Neuronal stem cell (in vitro differentiated cells): ENCODE data around the gene SPCS2.

Experiments used
- DNase-seq: peaks from one replicate; pipeline ENCODE4 v3.0.0-alpha.2; 2013; ENCODE audit warnings: low spot score
- H2AFZ ChIP-seq: one replicate; pipeline ENCODE4 v1.6.1; 2013; ENCODE audit warnings: mild to moderate bottlenecking, low read length, inconsistent platforms
- H2AK5ac ChIP-seq: 2 replicates; pipeline ENCODE4 v1.6.1; 2013; ENCODE audit warnings: low read depth, mild to moderate bottlenecking, inconsistent platforms, low read length, moderate library complexity, mixed read lengths
- H2BK120ac ChIP-seq: 2 replicates; pipeline ENCODE4 v1.6.1; 2013; ENCODE audit warnings: low read depth, mild to moderate bottlenecking, inconsistent platforms, low read length, moderate library complexity, mixed read lengths
- H2BK12ac ChIP-seq: one replicate; pipeline ENCODE4 v1.6.1; 2013; ENCODE audit warnings: low read length, inconsistent platforms
- H2BK15ac ChIP-seq: 2 replicates; pipeline ENCODE4 v1.6.1; 2013; ENCODE audit warnings: mild to moderate bottlenecking, low read length, inconsistent platforms, mixed read lengths
- H2BK5ac ChIP-seq: one replicate; pipeline ENCODE4 v1.6.1; 2013; ENCODE audit warnings: inconsistent platforms, mild to moderate bottlenecking, low read length, moderate library complexity
- H3K14ac ChIP-seq: one replicate; pipeline ENCODE4 v1.6.1; 2013; ENCODE audit warnings: low read length, inconsistent platforms
- H3K18ac ChIP-seq: 2 replicates; pipeline ENCODE4 v1.6.1; 2013; ENCODE audit warnings: low read length, inconsistent platforms
- H3K23ac ChIP-seq: 2 replicates; pipeline ENCODE4 v1.6.1; 2013; ENCODE audit warnings: low read depth, mild to moderate bottlenecking, mixed read lengths, low read length, inconsistent platforms; ENCODE audit not compliant: poor library complexity
- H3K27ac ChIP-seq: replicated peaks from 3 replicates; pipeline ENCODE4 v1.5.1; 2013; ENCODE audit warnings: low read length, inconsistent platforms
- H3K27me3 ChIP-seq, 3 experiments: 2 replicates each; pipeline ENCODE4 v1.6.1; 2013; ENCODE audit warnings: low read length in 3 of 3, mild to moderate bottlenecking in 2 of 3, inconsistent platforms in 1 of 3, low read depth in 1 of 3, mixed read lengths in 1 of 3, moderate library complexity in 1 of 3; ENCODE audit not compliant: control insufficient read depth in 3 of 3, insufficient read depth in 3 of 3
- H3K36me3 ChIP-seq, 2 donors: replicated peaks in 1 of 2; 2 replicates each; pipeline ENCODE4 v1.6.1; 2013; ENCODE audit warnings: low read length in 2 of 2; ENCODE audit not compliant: control insufficient read depth in 2 of 2, insufficient read depth in 2 of 2
- H3K4ac ChIP-seq: 2 replicates; pipeline ENCODE4 v1.6.1; 2013; ENCODE audit warnings: inconsistent platforms, mild to moderate bottlenecking, low read length, moderate library complexity
- H3K4me1 ChIP-seq, 2 donors: 1 replicate in 1 of 2; 2 replicates in 1 of 2; pipeline ENCODE4 v1.6.1; 2013; ENCODE audit warnings: low read length in 2 of 2, low read depth in 1 of 2; ENCODE audit not compliant: control insufficient read depth in 2 of 2, insufficient read depth in 1 of 2
- H3K4me2 ChIP-seq: one replicate; pipeline ENCODE4 v1.6.1; 2013; ENCODE audit warnings: mild to moderate bottlenecking, low read length, inconsistent platforms; ENCODE audit not compliant: insufficient read depth, poor library complexity, severe bottlenecking
- H3K4me3 ChIP-seq, 2 donors: 2 replicates each; pipeline ENCODE4 v1.5.1; 2013; ENCODE audit warnings: low read length in 2 of 2, mild to moderate bottlenecking in 2 of 2, inconsistent platforms in 1 of 2, moderate library complexity in 1 of 2
- H3K79me1 ChIP-seq: one replicate; pipeline ENCODE4 v1.6.1; 2013; ENCODE audit warnings: low read depth, mild to moderate bottlenecking, inconsistent platforms, low read length, moderate library complexity
- H3K9ac ChIP-seq: one replicate; pipeline ENCODE4 v1.6.1; 2013; ENCODE audit warnings: mild to moderate bottlenecking, low read depth, low read length, inconsistent platforms; ENCODE audit not compliant: poor library complexity
- H3K9me3 ChIP-seq, 2 donors: replicated peaks in 1 of 2; 2 replicates each; pipeline versions ENCODE3 to v1.6.1; 2013; ENCODE audit warnings: low read length in 2 of 2, mild to moderate bottlenecking in 2 of 2, inconsistent platforms in 1 of 2, low read depth in 1 of 2, mixed read lengths in 1 of 2, moderate library complexity in 1 of 2; ENCODE audit not compliant: control insufficient read depth in 2 of 2, insufficient read depth in 1 of 2
- H4K8ac ChIP-seq: one replicate; pipeline ENCODE4 v1.6.1; 2013; ENCODE audit warnings: low read depth, mild to moderate bottlenecking, inconsistent platforms, low read length, moderate library complexity
- H4K91ac ChIP-seq: one replicate; pipeline ENCODE4 v1.6.1; 2013; ENCODE audit warnings: low read length, low read depth, mild to moderate bottlenecking, inconsistent platforms; ENCODE audit not compliant: poor library complexity
- WGBS, 2 donors: extraction: QIAGEN DNeasy Blood & Tissue Kit; methylation state at CpG; one replicate each; pipeline ENCODE4 v1.1.7; 2013; ENCODE audit warnings: missing lambda C conversion rate in 2 of 2, mixed read lengths in 1 of 2; ENCODE audit not compliant: insufficient read length in 2 of 2, insufficient replicate concordance in 1 of 2; ENCODE audit errors: extremely low coverage in 2 of 2; 5-methylcytosine and 5-hydroxymethylcytosine counted together

SPCS2 gene

GRCh38 chr11:75002516-75002915 is 53.5 kb downstream of the SPCS2 start:
- Histone ChIP-seq H3K4me1 (no peaks in the 10 kb centered on the region), H3K4ac (no peak overlapping the region), H3K27me3 (no peaks in the 10 kb centered on the region), H2AK5ac (no peak overlapping the region), H2AFZ (no peak overlapping the region), H2BK120ac (no peak overlapping the region), H4K91ac (no peak overlapping the region), H3K14ac (no peak overlapping the region), H4K8ac (no peak overlapping the region), H3K27ac (no peak overlapping the region), H3K23ac (no peak overlapping the region), H2BK15ac (no peak overlapping the region), H2BK5ac (no peak overlapping the region), H3K9me3 (no peaks in the 10 kb centered on the region), H3K4me2 (no peak overlapping the region), H3K9ac (no peak overlapping the region), H2BK12ac (no peak overlapping the region), H3K79me1 (no peaks in the 10 kb centered on the region), H3K18ac (no peak overlapping the region), H3K36me3 (peaks cover 8 to 24% of the 10 kb centered on the region in 2 donors), H3K4me3 (no peak overlapping the region)
- DNase-seq = no peak
- no CpG with 5 or more reads among the region's 1 CpG for WGBS, 2 donors

- H3K9ac ChIP-seq = no peak overlapping the region
- no peak for DNase-seq
- peaks cover 8 to 38% of the 10 kb centered on the region in 2 donors for H3K36me3 ChIP-seq
- H3K4ac ChIP-seq = no peak overlapping the region
- no peaks in the 10 kb centered on the region for H3K27me3 ChIP-seq
- no peaks in the 10 kb centered on the region for H3K9me3 ChIP-seq
- no peak overlapping the region for H2AK5ac ChIP-seq
- no peak overlapping the region for H3K4me2 ChIP-seq
- H2AFZ ChIP-seq = no peak overlapping the region
- no peak overlapping the region for H3K18ac ChIP-seq
- H3K14ac ChIP-seq = no peak overlapping the region
- no peak overlapping the region for H2BK120ac ChIP-seq
- H3K4me1 ChIP-seq = no peaks in the 10 kb centered on the region
- H4K91ac ChIP-seq = no peak overlapping the region
- H3K79me1 ChIP-seq = no peaks in the 10 kb centered on the region
- no peak overlapping the region for H3K27ac ChIP-seq
- H3K4me3 ChIP-seq = no peak overlapping the region
- no peak overlapping the region for H2BK12ac ChIP-seq
- no peak overlapping the region for H4K8ac ChIP-seq
- no peak overlapping the region for H2BK15ac ChIP-seq
- no peak overlapping the region for H2BK5ac ChIP-seq
- WGBS, 2 donors = no CpG with 5 or more reads among the region's 1 CpG
- no peak overlapping the region for H3K23ac ChIP-seq
Measured at GRCh38 chr11:75004215-75004614, 55.1 kb downstream of the SPCS2 start.

- H4K8ac ChIP-seq = no peak overlapping the region
- no peak overlapping the region for H3K4ac ChIP-seq
- H3K27ac ChIP-seq = no peak overlapping the region
- H3K36me3 ChIP-seq = peaks cover 3 to 49% of the 10 kb centered on the region in 2 donors
- no peak overlapping the region for H4K91ac ChIP-seq
- no CpG with 5 or more reads among the region's 2 CpGs for WGBS, 2 donors
- no peak overlapping the region for H3K23ac ChIP-seq
- H3K4me3 ChIP-seq = no peak overlapping the region
- H3K9ac ChIP-seq = no peak overlapping the region
- H3K18ac ChIP-seq = no peak overlapping the region
- no peak overlapping the region for H2BK15ac ChIP-seq
- no peaks in the 10 kb centered on the region for H3K79me1 ChIP-seq
- no peak overlapping the region for H2AK5ac ChIP-seq
- no peak overlapping the region for H2BK12ac ChIP-seq
- H3K4me2 ChIP-seq = no peak overlapping the region
- H3K9me3 ChIP-seq = no peaks in the 10 kb centered on the region
- no peak for DNase-seq
- H3K4me1 ChIP-seq = no peaks in the 10 kb centered on the region
- H2BK120ac ChIP-seq = no peak overlapping the region
- no peak overlapping the region for H2BK5ac ChIP-seq
- H2AFZ ChIP-seq = no peak overlapping the region
- no peaks in the 10 kb centered on the region for H3K27me3 ChIP-seq
- no peak overlapping the region for H3K14ac ChIP-seq
Measured at GRCh38 chr11:75011357-75011756, 62.3 kb downstream of the SPCS2 start.

- DNase-seq = no peak
- Histone ChIP-seq H3K4me2 (no peak overlapping the region), H3K79me1 (no peaks in the 10 kb centered on the region), H3K9ac (no peak overlapping the region), H3K4me3 (no peak overlapping the region), H2BK5ac (no peak overlapping the region), H3K4me1 (no peaks in the 10 kb centered on the region), H3K27ac (no peak overlapping the region), H4K91ac (no peak overlapping the region), H3K4ac (no peak overlapping the region), H2AFZ (no peak overlapping the region), H4K8ac (no peak overlapping the region), H3K9me3 (no peaks in the 10 kb centered on the region), H3K23ac (no peak overlapping the region), H2BK12ac (no peak overlapping the region), H3K14ac (no peak overlapping the region), H3K18ac (no peak overlapping the region), H3K27me3 (no peaks in the 10 kb centered on the region), H2BK15ac (no peak overlapping the region), H2AK5ac (no peak overlapping the region), H2BK120ac (no peak overlapping the region), H3K36me3 (peaks cover 3 to 44% of the 10 kb centered on the region in 2 donors)
- WGBS, 2 donors = no CpG with 5 or more reads among the region's 6 CpGs
Measured at GRCh38 chr11:75011872-75012271, 62.8 kb downstream of the SPCS2 start.
